OCI-LY7 (cell line): ENCODE measurements around the gene YWHAQ. TPM values are rescaled to one million over a fixed set of nuclear protein-coding genes. Genes with fewer than 3 reads are reported as not detected.

Experiments
- BruUV-seq: library from RNA; stranded (reverse); fragments of 400-500 nt; replicated peaks from 2 replicates; lab custom pipeline; 2021; lab: Mats Ljungman, UMichigan
- CTCF ChIA-PET: fragments of 300-600 bp; sonication (Branson Sonifier 250); formaldehyde crosslinking; loops from one replicate; lab custom pipeline; 2022; ENCODE audit warnings: antibody characterized with exemption; ENCODE audit not compliant: unreplicated experiment; lab: Charles Lee
- POLR2A ChIA-PET: fragments of 300-600 bp; sonication (Branson Sonifier 250); formaldehyde crosslinking; loops from one replicate; lab custom pipeline; 2022; ENCODE audit warnings: antibody characterized with exemption; lab: Charles Lee
- DNase-seq: peaks from one replicate; pipeline ENCODE4 v3.0.0-alpha.2; 2015; ENCODE audit warnings: low spot score
- H2AFZ ChIP-seq: fragments of 200-600 bp; sonication (generic), shearing (Covaris generic); 2 replicates; pipeline ENCODE4 v1.6.1; 2014; ENCODE audit warnings: mild to moderate bottlenecking, antibody characterized with exemption, low read length, moderate library complexity
- H3K27ac ChIP-seq: fragments of 200-600 bp; sonication (generic); 2 replicates; pipeline ENCODE4 v1.5.1; 2014; ENCODE audit warnings: mixed run types, low read depth, mild to moderate bottlenecking, moderate library complexity, low read length, inconsistent platforms; ENCODE audit not compliant: poor library complexity, severe bottlenecking
- H3K36me3 ChIP-seq: fragments of 200-600 bp; sonication (generic); 2 replicates; pipeline ENCODE4 v1.6.1; 2014; ENCODE audit warnings: mild to moderate bottlenecking, antibody characterized with exemption, low read length, moderate library complexity, mixed read lengths; ENCODE audit not compliant: insufficient read depth
- H3K4me1 ChIP-seq: fragments of 200-600 bp; sonication (generic); 2 replicates; pipeline ENCODE4 v1.5.1; 2014; ENCODE audit warnings: mild to moderate bottlenecking, low read length; ENCODE audit not compliant: insufficient read depth, poor library complexity, severe bottlenecking
- H3K4me2 ChIP-seq: fragments of 200-600 bp; sonication (generic); 2 replicates; pipeline ENCODE4 v1.6.1; 2014; ENCODE audit warnings: mild to moderate bottlenecking, low read length
- H3K4me3 ChIP-seq: fragments of 200-600 bp; sonication (generic); 2 replicates; pipeline ENCODE4 v1.5.1; 2014; ENCODE audit warnings: mild to moderate bottlenecking, low read depth, low read length; ENCODE audit not compliant: poor library complexity, severe bottlenecking
- H3K79me2 ChIP-seq: fragments of 200-600 bp; sonication (generic); 2 replicates; pipeline ENCODE4 v1.6.1; 2016; ENCODE audit warnings: low read depth, mild to moderate bottlenecking, low read length, moderate library complexity, mixed read lengths; ENCODE audit not compliant: insufficient read depth
- H3K9me2 ChIP-seq: fragments of 200-600 bp; sonication (generic); 2 replicates; pipeline ENCODE4 v1.6.1; 2016; ENCODE audit warnings: mild to moderate bottlenecking, low read length, mixed read lengths; ENCODE audit not compliant: insufficient read depth
- H3K9me3 ChIP-seq: fragments of 200-600 bp; sonication (generic); 2 replicates; pipeline ENCODE4 v1.6.1; 2014; ENCODE audit warnings: mild to moderate bottlenecking, mixed run types, low read length, mixed read lengths
- H4K20me1 ChIP-seq: fragments of 200-600 bp; sonication (generic); 2 replicates; pipeline ENCODE4 v1.6.1; 2014; ENCODE audit warnings: mild to moderate bottlenecking, antibody characterized with exemption, low read length, moderate library complexity, mixed read lengths; ENCODE audit not compliant: insufficient read depth
- EZH2phosphoT487 ChIP-seq: fragments of 200-600 bp; sonication (generic); IDR thresholded peaks from 2 replicates; pipeline ENCODE4 v1.6.1; 2018; ENCODE audit warnings: low read depth, borderline replicate concordance, mild to moderate bottlenecking, mixed run types, antibody characterized with exemption, low read length, moderate library complexity, mixed read lengths
- intact Hi-C: fragments of 100-400 bp; cut with micrococcal nuclease; formaldehyde crosslinking; loops from one replicate; pipeline ENCODE4 v1.10.0; 2022; ENCODE audit not compliant: unreplicated experiment
- total RNA-seq, 2 experiments: library from RNA; depleted of rRNA in 1 of 2; stranded (reverse); fragments of >200 nt in 1 of 2; shearing (Covaris generic) in 1 of 2; gene quantifications; 2 replicates each; pipeline ENCODE4 v1.2.3, GENCODE V29; 2014 to 2022
- TF ChIP-seq, protein P1 (sequence below): fragments of 200-600 bp; sonication (generic); conservative IDR thresholded peaks from 2 replicates; pipeline ENCODE4 v1.5.1; 2014; ENCODE audit warnings: mild to moderate bottlenecking, antibody characterized with exemption, low read length, moderate library complexity, mixed read lengths

The YWHAQ gene
- total RNA-seq, 2 experiments from 2014 or later = 181 to 252 TPM

DNA sequence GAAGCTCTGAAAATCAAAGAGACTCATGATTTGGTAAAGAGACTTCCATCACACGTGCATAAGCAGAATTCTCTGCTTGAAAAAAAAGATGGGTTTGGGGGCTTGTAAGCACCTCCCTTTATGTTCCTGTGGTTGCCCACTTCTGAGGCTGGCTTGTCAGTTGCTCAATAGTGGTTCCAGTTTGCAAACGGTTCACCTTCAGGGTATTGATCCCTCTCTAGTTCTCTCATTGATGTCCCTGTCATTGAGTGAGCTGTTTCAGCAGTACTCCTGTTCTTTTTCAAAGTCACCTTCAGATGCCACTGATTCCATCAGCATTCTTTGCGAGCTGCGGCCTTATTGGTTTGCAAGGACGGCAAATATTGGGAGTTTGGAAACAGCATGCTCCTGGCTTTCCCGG lies 17.1 kb upstream of the YWHAQ start:
- Histone ChIP-seq H3K9me3 (no peaks in the 10 kb centered on the region), H4K20me1 (no peaks in the 10 kb centered on the region), H3K79me2 (no peaks in the 10 kb centered on the region), H2AFZ (no peak overlapping the region), H3K36me3 (no peaks in the 10 kb centered on the region), H3K27ac (no peak overlapping the region), H3K4me3 (no peak overlapping the region), H3K4me2 (no peak overlapping the region), H3K4me1 (no peaks in the 10 kb centered on the region), H3K9me2 (no peaks in the 10 kb centered on the region)
- no peak for DNase-seq
- POLR2A ChIA-PET = no interaction called here
- CTCF ChIA-PET = interaction anchor here (0.6 kb wide), 1 partner anchor 337 kb away, joined by 3 read pairs; no protein-coding TSS in a partner anchor
- intact Hi-C loops = no loop called here
- TF ChIP-seq, protein P1, sequence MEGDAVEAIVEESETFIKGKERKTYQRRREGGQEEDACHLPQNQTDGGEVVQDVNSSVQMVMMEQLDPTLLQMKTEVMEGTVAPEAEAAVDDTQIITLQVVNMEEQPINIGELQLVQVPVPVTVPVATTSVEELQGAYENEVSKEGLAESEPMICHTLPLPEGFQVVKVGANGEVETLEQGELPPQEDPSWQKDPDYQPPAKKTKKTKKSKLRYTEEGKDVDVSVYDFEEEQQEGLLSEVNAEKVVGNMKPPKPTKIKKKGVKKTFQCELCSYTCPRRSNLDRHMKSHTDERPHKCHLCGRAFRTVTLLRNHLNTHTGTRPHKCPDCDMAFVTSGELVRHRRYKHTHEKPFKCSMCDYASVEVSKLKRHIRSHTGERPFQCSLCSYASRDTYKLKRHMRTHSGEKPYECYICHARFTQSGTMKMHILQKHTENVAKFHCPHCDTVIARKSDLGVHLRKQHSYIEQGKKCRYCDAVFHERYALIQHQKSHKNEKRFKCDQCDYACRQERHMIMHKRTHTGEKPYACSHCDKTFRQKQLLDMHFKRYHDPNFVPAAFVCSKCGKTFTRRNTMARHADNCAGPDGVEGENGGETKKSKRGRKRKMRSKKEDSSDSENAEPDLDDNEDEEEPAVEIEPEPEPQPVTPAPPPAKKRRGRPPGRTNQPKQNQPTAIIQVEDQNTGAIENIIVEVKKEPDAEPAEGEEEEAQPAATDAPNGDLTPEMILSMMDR = no peak
- TF ChIP-seq EZH2phosphoT487 = no peak
- BruUV-seq = no TSS peak

- POLR2A ChIA-PET = no interaction called here
- TF ChIP-seq, protein P1 = no peak
- no peak for TF ChIP-seq EZH2phosphoT487
Measured at GRCh38 chr2:9646196-9647030, 15.6 kb upstream of the YWHAQ start.

DNA sequence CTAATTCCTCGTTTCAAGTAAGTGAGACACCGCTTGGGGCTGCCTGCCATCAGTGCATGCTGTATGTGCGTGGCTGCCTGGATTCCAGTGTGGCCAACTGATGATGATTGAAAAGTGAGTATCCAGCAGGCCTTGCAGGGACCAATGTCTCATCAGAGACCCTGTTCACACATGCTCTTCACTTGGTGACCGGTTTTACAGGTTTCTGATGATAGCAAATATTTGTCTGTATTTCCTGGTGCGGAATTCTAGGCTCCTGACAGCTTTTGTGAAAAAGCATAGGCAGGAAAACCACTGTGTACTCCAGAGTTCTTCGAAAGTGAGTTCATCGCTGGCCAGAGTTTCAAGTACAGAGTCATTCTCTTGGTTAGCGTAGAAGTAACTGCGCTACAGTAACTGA lies 13.8 kb upstream of the YWHAQ start:
- no peaks in the 10 kb centered on the region for H3K36me3 ChIP-seq
- no peaks in the 10 kb centered on the region for H3K9me2 ChIP-seq
- ChIA-PET POLR2A (no interaction called here), CTCF (interaction anchor here (0.6 kb wide), 1 partner anchor 19 kb away, joined by 3 read pairs; no protein-coding TSS in a partner anchor)
- no peaks in the 10 kb centered on the region for H3K4me1 ChIP-seq
- no peaks in the 10 kb centered on the region for H3K9me3 ChIP-seq
- H4K20me1 ChIP-seq = no peaks in the 10 kb centered on the region
- intact Hi-C loops = no loop called here
- no TSS peak for BruUV-seq
- no peak overlapping the region for H3K4me2 ChIP-seq
- H3K79me2 ChIP-seq = no peaks in the 10 kb centered on the region
- H2AFZ ChIP-seq = no peak overlapping the region
- H3K27ac ChIP-seq = no peak overlapping the region
- TF ChIP-seq, protein P1 = no peak
- TF ChIP-seq EZH2phosphoT487 = no peak
- no peak for DNase-seq
- H3K4me3 ChIP-seq = no peak overlapping the region

More at GRCh38 chr2:9646196-9647030, 15.6 kb upstream of the YWHAQ start:
- CTCF ChIA-PET = no interaction called here
- Histone ChIP-seq H3K27ac (no peak overlapping the region), H2AFZ (no peak overlapping the region), H3K36me3 (no peaks in the 10 kb centered on the region), H4K20me1 (no peaks in the 10 kb centered on the region), H3K4me1 (no peaks in the 10 kb centered on the region), H3K4me2 (no peak overlapping the region), H3K9me2 (no peaks in the 10 kb centered on the region), H3K4me3 (no peak overlapping the region), H3K9me3 (no peaks in the 10 kb centered on the region), H3K79me2 (no peaks in the 10 kb centered on the region)
- intact Hi-C loops = no loop called here
- no TSS peak for BruUV-seq
- no peak for DNase-seq
